RWPE2 (cell line): ENCODE measurements around the gene PDCD1LG2.

ENCODE experiments used
- ATAC-seq: fragments of 200-7000 bp; cut with Tn5 transposase; 3 replicates; pipeline ENCODE4 v1.9.1; 2021; ENCODE audit warnings: low read depth
- DNase-seq: peaks from one replicate; pipeline ENCODE4 v3.0.0-alpha.2; 2020; ENCODE audit warnings: low spot score
- H3K27ac ChIP-seq: fragments of 450-650 bp; 2 replicates; pipeline ENCODE4 v1.5.1; 2017; ENCODE audit warnings: mild to moderate bottlenecking; ENCODE audit not compliant: poor library complexity, severe bottlenecking
- H3K27me3 ChIP-seq: fragments of 250-450 bp; sonication (Bioruptor Pico); 2 replicates; pipeline ENCODE4 v1.5.1; 2021; ENCODE audit warnings: mild to moderate bottlenecking, moderate library complexity; ENCODE audit not compliant: insufficient read depth, poor library complexity, severe bottlenecking
- H3K36me3 ChIP-seq: fragments of 250-450 bp; sonication (Bioruptor Pico); 2 replicates; pipeline ENCODE4 v1.5.1; 2020; ENCODE audit warnings: low read depth, mild to moderate bottlenecking, moderate library complexity
- H3K4me1 ChIP-seq: fragments of 250-450 bp; sonication (Bioruptor Pico); 2 replicates; pipeline ENCODE4 v1.5.1; 2021; ENCODE audit warnings: mild to moderate bottlenecking, moderate library complexity; ENCODE audit not compliant: insufficient read depth, poor library complexity, severe bottlenecking
- H3K4me3 ChIP-seq: fragments of 250-450 bp; sonication (Bioruptor Pico); 2 replicates; pipeline ENCODE4 v1.5.1; 2021; ENCODE audit warnings: mild to moderate bottlenecking, moderate library complexity; ENCODE audit not compliant: severe bottlenecking
- H3K9me3 ChIP-seq: fragments of 250-450 bp; sonication (Bioruptor Pico); 2 replicates; pipeline ENCODE4 v1.5.1; 2021; ENCODE audit warnings: mild to moderate bottlenecking, moderate library complexity; ENCODE audit not compliant: severe bottlenecking
- CTCF ChIP-seq: fragments of 450-650 bp; IDR thresholded peaks from one replicate; pipeline ENCODE4 v1.5.1; 2017; ENCODE audit warnings: mild to moderate bottlenecking, moderate library complexity; ENCODE audit not compliant: poor library complexity, severe bottlenecking

Gene PDCD1LG2

GRCh38 chr9:5559659-5560058 is 49.3 kb downstream of the PDCD1LG2 start:
- H3K4me1 ChIP-seq, result peaks cover 14% of the 10 kb centered on the region
- ATAC-seq, result no peak
- no peak for TF ChIP-seq CTCF
- no peaks in the 10 kb centered on the region for H3K9me3 ChIP-seq
- no peak for DNase-seq
- no peak overlapping the region for H3K27ac ChIP-seq
- H3K4me3 ChIP-seq, result no peak overlapping the region
- H3K36me3 ChIP-seq, result no peaks in the 10 kb centered on the region
- H3K27me3 ChIP-seq, result no peaks in the 10 kb centered on the region

- ATAC-seq (no peak), DNase-seq (no peak)
- no peaks in the 10 kb centered on the region for H3K27me3 ChIP-seq
- no peaks in the 10 kb centered on the region for H3K9me3 ChIP-seq
- TF ChIP-seq CTCF, result no peak
- peaks cover 12% of the 10 kb centered on the region for H3K4me1 ChIP-seq
- no peak overlapping the region for H3K4me3 ChIP-seq
- H3K36me3 ChIP-seq, result no peaks in the 10 kb centered on the region
- no peak overlapping the region for H3K27ac ChIP-seq
These were observed 50.2 kb downstream of the PDCD1LG2 start for GRCh38 chr9:5560443-5561100.

DNA sequence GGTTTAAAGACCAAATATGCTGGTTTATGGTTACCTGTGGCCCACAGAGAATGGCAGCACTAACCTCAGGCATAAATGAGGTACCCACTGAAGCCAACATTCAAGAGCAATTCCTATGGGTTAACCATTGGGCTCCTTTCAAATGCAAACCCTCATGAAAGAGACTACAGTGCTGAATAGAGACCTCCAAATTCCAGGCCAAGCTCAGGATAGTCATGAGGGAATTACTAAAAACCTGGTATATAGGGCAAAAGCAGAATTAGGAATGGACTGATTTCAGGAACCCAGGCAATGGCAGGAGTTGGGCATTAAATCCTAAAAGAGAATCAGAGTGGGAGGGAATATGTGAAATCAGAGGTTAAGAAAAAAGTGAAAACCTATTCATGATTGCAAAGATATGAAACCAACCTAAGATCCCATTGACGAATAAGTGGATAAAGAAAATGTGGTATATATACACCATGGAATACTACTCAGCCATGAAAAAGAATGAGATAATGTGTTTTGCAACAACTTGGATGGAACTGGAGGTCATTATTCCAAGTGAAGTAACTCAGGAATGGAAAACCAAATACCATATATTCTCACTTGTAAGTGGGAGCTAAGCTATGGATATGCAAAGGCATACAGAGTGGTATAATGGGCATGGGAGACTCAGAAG is 51.6 kb downstream of the PDCD1LG2 start:
- Histone ChIP-seq H3K27ac (no peak overlapping the region), H3K36me3 (no peaks in the 10 kb centered on the region), H3K4me1 (peaks cover 21% of the 10 kb centered on the region), H3K9me3 (no peaks in the 10 kb centered on the region), H3K4me3 (no peak overlapping the region), H3K27me3 (no peaks in the 10 kb centered on the region)
- no peak for TF ChIP-seq CTCF
- ATAC-seq (no peak), DNase-seq (no peak)

- H3K27ac ChIP-seq, result no peak overlapping the region
- DNase-seq (no peak), ATAC-seq (no peak)
- no peaks in the 10 kb centered on the region for H3K9me3 ChIP-seq
- no peak for TF ChIP-seq CTCF
- H3K4me3 ChIP-seq, result no peak overlapping the region
- H3K4me1 ChIP-seq, result peaks cover 21% of the 10 kb centered on the region
- H3K27me3 ChIP-seq, result no peaks in the 10 kb centered on the region
- no peaks in the 10 kb centered on the region for H3K36me3 ChIP-seq
These were observed 52.6 kb downstream of the PDCD1LG2 start for GRCh38 chr9:5562806-5563416.
